ENCODE measurements around the gene PDE4D. TPM values are rescaled to one million over a fixed set of nuclear protein-coding genes. Genes with fewer than 3 reads are reported as not detected.

Gene PDE4D
- total and polyA plus RNA-seq, 8 donors = 1.5 to 7.1 (median 3.1) TPM

- no peak for TF ChIP-seq CTCF (IDR thresholded peaks at IDR 0.05)
- H3K36me3 ChIP-seq = no peaks in the 10 kb centered on the region
- H3K4me3 ChIP-seq = no peak overlapping the region
- H3K27me3 ChIP-seq = no peaks in the 10 kb centered on the region
- ATAC-seq (no peak), DNase-seq (no peak), FAIRE-seq (no peak)
- no peak overlapping the region for H3K27ac ChIP-seq
- H3K4me1 ChIP-seq = no peaks in the 10 kb centered on the region
- WGBS, 2 donors = 64 to 75% methylated on average over 4 of the region's 4 CpGs
- intact Hi-C loops (cut with DNase I) = no loop called here
- no peaks in the 10 kb centered on the region for H3K9me3 ChIP-seq
These were observed 62.1 kb downstream of the PDE4D start for GRCh38 chr5:59831326-59832010.

- TF ChIP-seq CTCF (IDR thresholded peaks at IDR 0.05) = no peak
- no peaks in the 10 kb centered on the region for H3K9me3 ChIP-seq
- H3K36me3 ChIP-seq = no peaks in the 10 kb centered on the region
- H3K27me3 ChIP-seq = no peaks in the 10 kb centered on the region
- intact Hi-C loops (cut with DNase I) = no loop called here
- no peak overlapping the region for H3K4me3 ChIP-seq
- WGBS, 2 donors = 48 to 59% methylated on average over 2 of the region's 2 CpGs
- no peak for DNase-seq
- FAIRE-seq = no peak
- H3K4me1 ChIP-seq = no peaks in the 10 kb centered on the region
- H3K27ac ChIP-seq = no peak overlapping the region
- ATAC-seq = no peak
These were observed 62.9 kb downstream of the PDE4D start for GRCh38 chr5:59830536-59831200.

- ATAC-seq (no peak), FAIRE-seq (no peak), DNase-seq (no peak)
- no peaks in the 10 kb centered on the region for H3K4me1 ChIP-seq
- no peaks in the 10 kb centered on the region for H3K9me3 ChIP-seq
- 94 to 98% methylated on average over 2 of the region's 2 CpGs for WGBS, 2 donors
- no peak overlapping the region for H3K27ac ChIP-seq
- TF ChIP-seq CTCF (IDR thresholded peaks at IDR 0.05) = no peak
- no peaks in the 10 kb centered on the region for H3K27me3 ChIP-seq
- H3K36me3 ChIP-seq = no peaks in the 10 kb centered on the region
- H3K4me3 ChIP-seq = no peak overlapping the region
- intact Hi-C loops (cut with DNase I) = no loop called here
These were observed 63.6 kb downstream of the PDE4D start for GRCh38 chr5:59829922-59830321.

GRCh38 chr5:59829386-59829785, 64.1 kb downstream of the PDE4D start:
- Histone ChIP-seq H3K36me3 (no peaks in the 10 kb centered on the region), H3K27ac (no peak overlapping the region), H3K4me3 (no peak overlapping the region), H3K4me1 (no peaks in the 10 kb centered on the region), H3K27me3 (no peaks in the 10 kb centered on the region), H3K9me3 (no peaks in the 10 kb centered on the region)
- ATAC-seq (peak in 2 of 4 donors; percentile 25 to 34), DNase-seq (no peak), FAIRE-seq (no peak)
- intact Hi-C loops (cut with DNase I) = no loop called here
- no peak for TF ChIP-seq CTCF (IDR thresholded peaks at IDR 0.05)
- 74 to 78% methylated on average over 1 of the region's 1 CpG for WGBS, 2 donors

- ATAC-seq (peak in 1 of 4 donors; percentile 36), FAIRE-seq (no peak), DNase-seq (no peak)
- Histone ChIP-seq H3K27ac (no peak overlapping the region), H3K9me3 (no peaks in the 10 kb centered on the region), H3K36me3 (no peaks in the 10 kb centered on the region), H3K27me3 (no peaks in the 10 kb centered on the region), H3K4me1 (no peaks in the 10 kb centered on the region), H3K4me3 (no peak overlapping the region)
- WGBS, 2 donors = 81 to 85% methylated on average over 3 of the region's 3 CpGs
- TF ChIP-seq CTCF (IDR thresholded peaks at IDR 0.05) = no peak
- intact Hi-C loops (cut with DNase I) = no loop called here
These were observed 64.9 kb downstream of the PDE4D start for GRCh38 chr5:59828623-59829022.

Data from pancreas (tissue), 10 donors.